Type B pancreatic cell (in vitro differentiated cells): Measurements from ENCODE around the gene OR52E5. TPM values are rescaled to one million over a fixed set of nuclear protein-coding genes. Genes with fewer than 3 reads are reported as not detected.

ENCODE experiments used
- DNase-seq: peaks from one replicate; pipeline ENCODE4 v3.0.0; 2021; ENCODE audit warnings: mixed read lengths; ENCODE audit not compliant: unreplicated experiment; ENCODE audit errors: extremely low spot score
- H3K27ac Mint-ChIP-seq: 2 replicates; pipeline ENCODE4 v1.8.0; 2021; ENCODE audit warnings: mild to moderate bottlenecking, mixed read lengths
- H3K27me3 Mint-ChIP-seq: 2 replicates; pipeline ENCODE4 v1.8.0; 2021; ENCODE audit warnings: mixed read lengths
- H3K36me3 Mint-ChIP-seq: 2 replicates; pipeline ENCODE4 v1.8.0; 2021; ENCODE audit warnings: mixed read lengths
- H3K4me1 Mint-ChIP-seq: one replicate; pipeline ENCODE4 v1.8.0; 2021; ENCODE audit warnings: mixed read lengths; ENCODE audit not compliant: unreplicated experiment
- H3K4me3 Mint-ChIP-seq: 2 replicates; pipeline ENCODE4 v1.8.0; 2021; ENCODE audit warnings: mild to moderate bottlenecking, mixed read lengths
- H3K9me3 Mint-ChIP-seq: 2 replicates; pipeline ENCODE4 v1.8.0; 2021; ENCODE audit warnings: mixed read lengths
- CTCF ChIP-seq: fragments of 200-600 bp; sonication (generic); conservative IDR thresholded peaks from 2 replicates; pipeline ENCODE4 v1.5.0; 2021; ENCODE audit warnings: antibody characterized with exemption, mild to moderate bottlenecking
- total RNA-seq: library from RNA; stranded (reverse); gene quantifications from 2 replicates; pipeline ENCODE4 v1.2.1, GENCODE V29; 2021; ENCODE audit warnings: low replicate concordance

OR52E5 gene
- total RNA-seq, 1 donor from 2014 or later: not detected

GRCh38 chr11:5891216-5891800, 1.7 kb upstream of the OR52E5 start:
- TF ChIP-seq CTCF: peak; percentile 76
- peaks cover 3% of the 10 kb centered on the region for H3K27me3 Mint-ChIP-seq
- H3K27ac Mint-ChIP-seq: no peak overlapping the region
- no peaks in the 10 kb centered on the region for H3K4me1 Mint-ChIP-seq
- no peak overlapping the region for H3K4me3 Mint-ChIP-seq
- DNase-seq: no peak
- no peaks in the 10 kb centered on the region for H3K9me3 Mint-ChIP-seq
- no peaks in the 10 kb centered on the region for H3K36me3 Mint-ChIP-seq

DNA sequence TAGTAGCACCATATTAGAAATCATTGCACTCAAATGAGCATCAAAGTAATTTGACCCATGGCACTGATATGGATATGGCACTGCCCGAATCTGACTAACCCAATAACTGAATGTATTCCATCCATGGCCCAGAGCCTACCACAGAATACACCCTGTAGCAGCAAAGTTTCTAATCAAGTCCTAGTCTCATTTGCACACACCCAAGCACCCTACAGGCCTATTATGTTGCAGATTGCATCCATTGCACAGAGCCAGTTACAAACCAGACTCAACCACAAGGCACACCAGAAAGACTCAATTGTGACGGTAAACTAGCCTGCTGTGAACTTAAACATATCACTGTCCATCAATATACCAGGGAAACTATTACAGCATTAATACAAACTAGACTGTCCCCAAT, 6.5 kb downstream of the OR52E5 start:
- no peaks in the 10 kb centered on the region for H3K36me3 Mint-ChIP-seq
- H3K4me3 Mint-ChIP-seq: no peak overlapping the region
- no peak for TF ChIP-seq CTCF

DNA sequence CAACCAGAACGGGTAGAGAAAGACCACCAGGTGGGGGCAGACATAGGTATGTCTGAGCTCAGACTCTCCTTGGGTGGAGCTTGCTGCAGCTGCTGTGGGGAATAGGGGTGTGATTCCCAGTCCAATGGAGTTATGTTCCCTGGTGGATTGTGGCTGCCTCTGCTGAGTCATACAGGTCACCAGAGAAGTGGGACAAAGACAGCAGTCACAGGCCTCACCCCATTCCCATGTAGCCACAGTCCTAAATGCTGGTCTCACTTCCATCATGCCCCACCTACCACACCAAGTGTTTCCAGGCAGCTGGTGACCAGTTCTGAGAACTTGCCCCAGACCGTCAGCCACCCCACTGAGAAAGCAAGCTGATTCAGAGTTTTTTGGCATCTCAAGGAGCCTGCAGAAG, 17.5 kb downstream of the OR52E5 start:
- Mint-ChIP-seq H3K27me3 (no peaks in the 10 kb centered on the region), H3K27ac (no peak overlapping the region), H3K36me3 (no peaks in the 10 kb centered on the region), H3K4me3 (no peak overlapping the region), H3K9me3 (no peaks in the 10 kb centered on the region), H3K4me1 (no peaks in the 10 kb centered on the region)
- no peak for TF ChIP-seq CTCF
- no peak for DNase-seq

More for the DNA sequence above, 6.5 kb downstream of the OR52E5 start:
- no peak for DNase-seq
- no peaks in the 10 kb centered on the region for H3K27me3 Mint-ChIP-seq
- no peak overlapping the region for H3K27ac Mint-ChIP-seq
- no peaks in the 10 kb centered on the region for H3K4me1 Mint-ChIP-seq
- H3K9me3 Mint-ChIP-seq: no peaks in the 10 kb centered on the region

- Mint-ChIP-seq H3K36me3 (no peaks in the 10 kb centered on the region), H3K27me3 (no peaks in the 10 kb centered on the region), H3K9me3 (peaks cover 16% of the 10 kb centered on the region), H3K27ac (no peak overlapping the region), H3K4me3 (no peak overlapping the region), H3K4me1 (no peaks in the 10 kb centered on the region)
- no peak for DNase-seq
- no peak for TF ChIP-seq CTCF
Measured at GRCh38 chr11:5922749-5923426, 29.9 kb downstream of the OR52E5 start.

DNA sequence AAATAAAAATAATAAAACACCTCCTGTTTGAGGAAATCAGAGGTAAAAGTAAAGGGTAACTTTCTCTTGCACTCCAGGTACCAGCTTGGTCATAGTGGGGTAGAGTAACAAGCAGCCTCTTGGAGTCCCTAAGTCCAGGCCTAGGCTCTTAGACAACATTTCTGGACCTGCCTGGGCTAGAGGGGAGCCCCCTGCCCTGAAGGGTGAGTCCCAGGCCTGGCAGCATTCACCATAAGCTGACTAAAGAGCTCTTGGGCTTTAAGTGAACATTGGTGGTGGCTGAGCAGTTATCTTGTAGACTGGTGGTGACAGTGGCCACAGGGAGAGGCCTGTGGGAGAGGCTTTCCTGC, 30.4 kb downstream of the OR52E5 start:
- H3K27ac Mint-ChIP-seq: no peak overlapping the region
- no peaks in the 10 kb centered on the region for H3K4me1 Mint-ChIP-seq
- DNase-seq: no peak
- TF ChIP-seq CTCF: no peak
- peaks cover 17% of the 10 kb centered on the region for H3K9me3 Mint-ChIP-seq
- H3K36me3 Mint-ChIP-seq: no peaks in the 10 kb centered on the region
- H3K4me3 Mint-ChIP-seq: no peak overlapping the region
- no peaks in the 10 kb centered on the region for H3K27me3 Mint-ChIP-seq
